ENCODE data around the gene KDM4C. TPM values are rescaled to one million over a fixed set of nuclear protein-coding genes. Genes with fewer than 3 reads are reported as not detected.

KDM4C gene
- total RNA-seq, 4 donors from 2014 or later, result 32.3 to 41.4 (median 35.3) TPM

- DNase-seq (ENCODE audit: low spot score in 2 of 2), result no peak
- 91 to 98% methylated on average over 2 of the region's 2 CpGs for WGBS, 2 donors
- H3K4me3 ChIP-seq (ENCODE audit: low read depth, poor library complexity, severe bottlenecking), result no peak overlapping the region
- TF ChIP-seq CTCF (IDR thresholded peaks at IDR 0.05) (no peak), POLR2A (IDR thresholded peaks at IDR 0.05) (no peak)
- intact Hi-C loops (cut with DNase I; ENCODE audit: low total_unique reads), result no loop called here
Measured at GRCh38 chr9:7125231-7125630, 367.5 kb downstream of the KDM4C start.

GRCh38 chr9:7129391-7129790, 371.6 kb downstream of the KDM4C start:
- no peak for TF ChIP-seq POLR2A (IDR thresholded peaks at IDR 0.05)
- TF ChIP-seq CTCF (IDR thresholded peaks at IDR 0.05), result no peak
- intact Hi-C loops (cut with DNase I; ENCODE audit: low total_unique reads), result no loop called here
- WGBS, 2 donors, result 47 to 90% methylated on average over 2 of the region's 2 CpGs
- no peak overlapping the region for H3K4me3 ChIP-seq (ENCODE audit: low read depth, poor library complexity, severe bottlenecking)
- DNase-seq (ENCODE audit: low spot score in 2 of 2), result no peak

GRCh38 chr9:7130266-7130820, 372.6 kb downstream of the KDM4C start:
- no peak for TF ChIP-seq CTCF (IDR thresholded peaks at IDR 0.05)
- no peak for TF ChIP-seq POLR2A (IDR thresholded peaks at IDR 0.05)
- no peak overlapping the region for H3K4me3 ChIP-seq (ENCODE audit: low read depth, poor library complexity, severe bottlenecking)
- DNase-seq (ENCODE audit: low spot score in 2 of 2), result no peak
- WGBS, 2 donors, result 92 to 97% methylated on average over 4 of the region's 4 CpGs
- intact Hi-C loops (cut with DNase I; ENCODE audit: low total_unique reads), result no loop called here

- intact Hi-C loops (cut with DNase I; ENCODE audit: low total_unique reads), result no loop called here
- 0 to 24% methylated on average over 1 of the region's 1 CpG for WGBS, 2 donors
- TF ChIP-seq POLR2A (IDR thresholded peaks at IDR 0.05) (no peak), CTCF (IDR thresholded peaks at IDR 0.05) (no peak)
- no peak overlapping the region for H3K4me3 ChIP-seq (ENCODE audit: low read depth, poor library complexity, severe bottlenecking)
- no peak for DNase-seq (ENCODE audit: low spot score in 2 of 2)
Measured at GRCh38 chr9:7132605-7133004, 374.8 kb downstream of the KDM4C start.

- no peak overlapping the region for H3K4me3 ChIP-seq (ENCODE audit: low read depth, poor library complexity, severe bottlenecking)
- WGBS, 2 donors, result 93 to 95% methylated on average over 4 of the region's 4 CpGs
- intact Hi-C loops (cut with DNase I; ENCODE audit: low total_unique reads), result no loop called here
- DNase-seq (ENCODE audit: low spot score in 2 of 2), result no peak
- TF ChIP-seq POLR2A (IDR thresholded peaks at IDR 0.05), result no peak
- TF ChIP-seq CTCF (IDR thresholded peaks at IDR 0.05), result no peak
Measured at GRCh38 chr9:7135735-7136134, 378.0 kb downstream of the KDM4C start.

GRCh38 chr9:7137040-7137439, 379.3 kb downstream of the KDM4C start:
- no peak for TF ChIP-seq CTCF (IDR thresholded peaks at IDR 0.05)
- TF ChIP-seq POLR2A (IDR thresholded peaks at IDR 0.05), result no peak
- 90 to 91% methylated on average over 6 of the region's 6 CpGs for WGBS, 2 donors
- intact Hi-C loops (cut with DNase I; ENCODE audit: low total_unique reads), result no loop called here
- no peak for DNase-seq (ENCODE audit: low spot score in 2 of 2)
- no peak overlapping the region for H3K4me3 ChIP-seq (ENCODE audit: low read depth, poor library complexity, severe bottlenecking)
